Transverse colon (tissue), 4 donors: ENCODE measurements around the gene TTLL3. TPM values are rescaled to one million over a fixed set of nuclear protein-coding genes. Genes with fewer than 3 reads are reported as not detected.

Experiments used
- DNase-seq: peaks from one replicate; pipeline ENCODE4 v3.0.0-alpha.2; 2019
- H3K27ac ChIP-seq, 4 donors: fragments of 200-600 bp; sonication (generic); 2 replicates each; pipeline ENCODE4 v1.5.1; 2016 to 2018; ENCODE audit warnings: inconsistent platforms in 4 of 4
- H3K27me3 ChIP-seq: fragments of 200-600 bp; sonication (generic); 2 replicates; pipeline ENCODE4 v1.5.1; 2017; ENCODE audit warnings: inconsistent platforms
- H3K36me3 ChIP-seq, 4 donors: fragments of 200-600 bp; sonication (generic); 2 replicates each; pipeline ENCODE4 v1.5.1; 2017 to 2019; ENCODE audit warnings: inconsistent platforms in 4 of 4
- H3K4me1 ChIP-seq, 4 donors: fragments of 200-600 bp; sonication (generic); 2 replicates each; pipeline ENCODE4 v1.5.1; 2017 to 2020; ENCODE audit warnings: inconsistent platforms in 4 of 4
- H3K4me3 ChIP-seq, 4 donors: fragments of 200-600 bp; sonication (generic); 1 replicate in 1 of 4; 2 replicates in 3 of 4; pipeline versions ENCODE4 v1.5.1 to v1.6.1; 2017 to 2019; ENCODE audit warnings: inconsistent platforms in 4 of 4
- H3K9me3 ChIP-seq, 2 donors: fragments of 200-600 bp; sonication (generic); 2 replicates each; pipeline ENCODE4 v1.5.1; 2017 to 2019; ENCODE audit warnings: inconsistent platforms in 2 of 2
- CTCF ChIP-seq, 5 experiments: fragments of 200-600 bp in 3 of 5; fragments of 450-650 bp in 2 of 5; sonication (generic) in 3 of 5; IDR thresholded peaks; 1 replicate in 2 of 5; 2 replicates in 3 of 5; pipeline ENCODE4 v1.5.1; 2016 to 2017; ENCODE audit warnings: antibody characterized with exemption in 5 of 5, inconsistent platforms in 3 of 5, mild to moderate bottlenecking in 2 of 5, moderate library complexity in 1 of 5
- EP300 ChIP-seq: sonication (generic); formaldehyde crosslinking; IDR thresholded peaks from one replicate; pipeline ENCODE4 v1.6.1; 2017; ENCODE audit warnings: antibody characterized with exemption, low read depth
- POLR2A ChIP-seq: fragments of 450-650 bp; IDR thresholded peaks from one replicate; pipeline ENCODE4 v1.6.1; 2016; ENCODE audit warnings: antibody characterized with exemption, mild to moderate bottlenecking, moderate library complexity
- POLR2AphosphoS5 ChIP-seq, 3 donors: sonication (generic); formaldehyde crosslinking; IDR thresholded peaks; one replicate each; pipeline ENCODE4 v1.6.1; 2016; ENCODE audit warnings: antibody characterized with exemption in 3 of 3
- WGBS, 2 donors: methylation state at CpG; one replicate each; pipeline ENCODE4 v1.1.5; 2018; ENCODE audit warnings: low coverage in 1 of 2; 5-methylcytosine and 5-hydroxymethylcytosine counted together
- in situ Hi-C, 4 donors: fragments of 200-750 bp; cut with MboI; loops; one replicate each; pipeline versions ENCODE4 v1.15.0 to v1.15.1; 2017; ENCODE audit warnings: low sequenced_read_pairs in 3 of 4, low pct_ligation_motif_present in 1 of 4, low pct_unique_long_range_greater_than_20kb in 1 of 4
- intact Hi-C: fragments of 100-400 bp; cut with DNase I; formaldehyde crosslinking; loops from one replicate; pipeline ENCODE4 v1.15.1; 2023; ENCODE audit warnings: low total_unique reads
- total RNA-seq, 4 donors: library from RNA; depleted of rRNA; stranded (reverse); fragments of >200 nt; gene quantifications; one replicate each; pipeline ENCODE4 v1.1.0, GENCODE V29; 2016

The TTLL3 gene
- total RNA-seq, 4 donors from 2014 or later, result 47.4 to 352 (median 154) TPM

DNA sequence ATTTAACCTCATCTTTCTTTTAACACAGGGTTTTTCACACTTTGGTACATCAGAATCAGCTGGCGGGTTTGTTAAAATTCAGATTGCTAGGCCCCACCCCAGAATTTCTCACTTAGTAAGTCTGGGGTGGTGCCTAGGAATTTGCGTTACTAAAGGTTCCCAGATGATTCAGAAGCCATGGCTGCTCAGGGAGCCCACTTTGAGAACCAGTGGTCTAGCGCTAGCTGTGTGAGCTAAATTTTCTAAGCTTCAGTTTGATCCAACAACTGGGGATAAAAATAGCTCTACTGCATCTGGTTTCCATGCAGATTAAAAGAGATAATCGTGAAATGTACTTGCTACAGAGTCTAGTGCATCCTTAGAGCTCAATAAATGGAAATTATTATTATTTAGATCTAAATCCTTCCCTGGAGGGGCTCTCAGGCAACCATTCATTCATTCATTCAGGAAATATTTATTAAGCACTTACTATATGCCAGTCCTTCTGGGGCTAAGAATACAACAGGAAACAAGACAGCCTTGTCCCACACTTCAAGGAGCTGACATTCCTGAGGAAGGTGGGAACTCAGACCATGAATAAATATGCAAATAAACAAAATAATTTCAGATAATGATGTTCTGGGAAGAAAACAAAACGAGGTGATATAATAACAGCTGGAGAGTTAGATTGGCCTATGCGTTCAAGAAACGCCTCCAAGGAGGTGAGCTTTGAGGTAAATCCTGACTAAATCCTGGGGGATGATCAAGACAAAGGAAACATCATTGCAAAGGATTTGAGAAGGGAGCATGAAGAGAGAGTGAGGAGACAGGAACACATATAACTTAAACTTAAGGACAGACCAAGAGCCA lies 73.9 kb downstream of the TTLL3 start:
- 80 to 83% methylated on average over 7 of the region's 7 CpGs for WGBS, 2 donors
- TF ChIP-seq EP300, result no peak
- no peak for TF ChIP-seq POLR2AphosphoS5 (IDR thresholded peaks at IDR 0.05)
- no peak for TF ChIP-seq CTCF (IDR thresholded peaks at IDR 0.05)
- TF ChIP-seq POLR2A, result no peak
- no peaks in the 10 kb centered on the region for H3K36me3 ChIP-seq
- intact Hi-C loops (no loop called here), in situ Hi-C loops (no loop called here)
- no peak overlapping the region for H3K4me3 ChIP-seq
- DNase-seq, result no peak
- H3K27me3 ChIP-seq, result no peaks in the 10 kb centered on the region
- peak overlapping the region in 3 of 4 donors; percentile 13 to 50 (median 47) for H3K27ac ChIP-seq
- no peaks in the 10 kb centered on the region for H3K9me3 ChIP-seq
- peaks cover 0 to 8% (median 2%) of the 10 kb centered on the region in 4 donors for H3K4me1 ChIP-seq

- Histone ChIP-seq H3K4me3 (no peak overlapping the region), H3K4me1 (peaks cover 0 to 8% (median 0%) of the 10 kb centered on the region in 4 donors), H3K27me3 (no peaks in the 10 kb centered on the region), H3K9me3 (no peaks in the 10 kb centered on the region), H3K36me3 (no peaks in the 10 kb centered on the region), H3K27ac (peak overlapping the region in 3 of 4 donors; percentile 13 to 50 (median 47))
- TF ChIP-seq EP300 (no peak), CTCF (IDR thresholded peaks at IDR 0.05) (no peak), POLR2A (no peak), POLR2AphosphoS5 (IDR thresholded peaks at IDR 0.05) (peak in 2 of 3 donors; percentile 44 to 55)
- no peak for DNase-seq
- WGBS, 2 donors, result 52 to 79% methylated on average over 6 to 11 of the region's 11 CpGs
- in situ Hi-C loops (no loop called here), intact Hi-C loops (no loop called here)
These were observed 74.6 kb downstream of the TTLL3 start for GRCh38 chr3:9884555-9885165.

Other genes with a start within 250 kb of the TTLL3 start
- gene MTMR14, start 160.8 kb upstream of the TTLL3 start, total RNA-seq, result 10 to 100 TPM; 34.5 to 43.4 (median 40.4) TPM
- gene CPNE9, start 106.4 kb upstream of the TTLL3 start, total RNA-seq, result not detected
- gene BRPF1, start 78.5 kb upstream of the TTLL3 start, total RNA-seq, result 10 to 100 TPM in 3 of 4 donors, 1 to 10 TPM in 1; 9.4 to 18.7 (median 14.9) TPM
- gene OGG1, start 60.3 kb upstream of the TTLL3 start, total RNA-seq, result 10 to 100 TPM; 27.8 to 69.5 (median 39.7) TPM
- gene CAMK1, start 40.3 kb upstream of the TTLL3 start, total RNA-seq, result 10 to 100 TPM in 3 of 4 donors, 1 to 10 TPM in 1; 5.6 to 45.0 (median 15.6) TPM
- gene TADA3, start 17.8 kb upstream of the TTLL3 start, total RNA-seq, result 100 to 1,000 TPM in 2 of 4 donors, 10 to 100 TPM in 2; 53.7 to 504 (median 92.0) TPM
- 100 to 1,000 TPM; 104 to 189 (median 143) TPM for gene ARPC4, start 17.2 kb upstream of the TTLL3 start, total RNA-seq
- 10 to 100 TPM; 34.1 to 78.0 (median 43.9) TPM for gene RPUSD3, start 33.7 kb downstream of the TTLL3 start, total RNA-seq
- gene CIDEC, start 70.0 kb downstream of the TTLL3 start, total RNA-seq, result 10 to 100 TPM in 3 of 4 donors, under 1 TPM in 1; 1.00 to 50.5 (median 48.0) TPM
- gene JAGN1, start 80.3 kb downstream of the TTLL3 start, total RNA-seq, result 10 to 100 TPM in 3 of 4 donors, 1 to 10 TPM in 1; 5.8 to 73.0 (median 28.5) TPM
- 100 to 1,000 TPM in 2 of 4 donors, 10 to 100 TPM in 2; 81.5 to 178 (median 108) TPM for gene IL17RE, start 92.6 kb downstream of the TTLL3 start, total RNA-seq
- gene IL17RC, start 106.8 kb downstream of the TTLL3 start, total RNA-seq, result 10 to 100 TPM; 61.1 to 74.4 (median 67.1) TPM
- gene CRELD1, start 123.6 kb downstream of the TTLL3 start, total RNA-seq, result 10 to 100 TPM in 3 of 4 donors, 1 to 10 TPM in 1; 7.1 to 36.8 (median 18.9) TPM
- 1 to 10 TPM in 3 of 4 donors, under 1 TPM in 1; 0.20 to 3.0 (median 1.6) TPM for gene PRRT3, start 142.1 kb downstream of the TTLL3 start, total RNA-seq
- gene EMC3, start 176.6 kb downstream of the TTLL3 start, total RNA-seq, result 10 to 100 TPM in 3 of 4 donors, 1 to 10 TPM in 1; 9.7 to 39.2 (median 23.5) TPM
- gene FANCD2, start 216.2 kb downstream of the TTLL3 start, total RNA-seq, result 10 to 100 TPM in 1 of 4 donors, 1 to 10 TPM in 2, under 1 TPM in 1; 0.80 to 43.0 (median 4.9) TPM